Hepatocyte (in vitro differentiated cells): ENCODE data around the gene GPATCH4.

Experiments
- CTCF ChIP-seq: fragments of 200-600 bp; sonication (generic); IDR thresholded peaks from 2 replicates; pipeline ENCODE4 v1.5.1; 2016; ENCODE audit warnings: antibody characterized with exemption, mild to moderate bottlenecking; ENCODE audit not compliant: poor library complexity
- EZH2 ChIP-seq: fragments of 200-600 bp; sonication (generic); IDR thresholded peaks from 2 replicates; pipeline ENCODE4 v1.6.1; 2016; ENCODE audit warnings: antibody characterized with exemption, mild to moderate bottlenecking, borderline replicate concordance

DNA sequence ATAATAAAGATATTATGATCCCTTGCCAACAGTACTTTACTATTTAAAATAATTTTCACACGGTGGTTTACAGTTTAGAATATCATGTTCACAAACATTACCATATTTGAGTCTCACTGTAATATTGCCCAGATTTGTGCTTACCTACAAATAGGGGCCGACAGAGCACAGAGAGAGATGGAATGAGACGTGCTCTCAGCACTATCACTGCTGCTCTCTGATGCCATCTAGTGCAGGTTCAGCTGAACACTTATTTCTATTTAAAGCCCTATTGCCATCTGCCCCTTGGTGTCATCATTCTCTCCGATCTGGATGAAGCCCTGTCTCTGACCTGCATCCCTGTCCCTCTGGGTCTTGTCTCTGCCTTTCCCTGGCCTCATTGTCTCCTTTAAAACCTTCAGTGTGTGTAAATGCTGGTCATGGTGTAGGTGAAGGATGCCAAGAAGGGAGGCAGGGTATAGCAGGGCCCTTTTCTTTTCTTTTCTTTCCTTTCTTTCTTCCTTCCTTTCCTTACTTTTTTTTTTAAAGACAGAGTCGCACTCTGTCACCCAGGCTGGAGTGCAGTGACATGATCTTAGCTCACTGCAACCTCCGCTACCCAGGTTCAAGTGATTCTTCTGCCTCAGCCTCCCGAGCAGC lies 6.9 kb upstream of the GPATCH4 start:
- TF ChIP-seq CTCF (peak; percentile 74), EZH2 (no peak)
